Body of pancreas (tissue), 4 donors: ENCODE results near the gene LITAF. TPM values are rescaled to one million over a fixed set of nuclear protein-coding genes. Genes with fewer than 3 reads are reported as not detected.
"Not testable (repeated sequence)": the region's sequence is repeated elsewhere in the genome, so short reads cannot be mapped to it uniquely, and the experiment has no call there.

Experiments
- ATAC-seq: fragments of 150-250 bp; one replicate; pipeline ENCODE4 v1.9.1; 2016
- DNase-seq, 4 donors: peaks; one replicate each; pipeline ENCODE4 v3.0.0-alpha.2; 2019
- H3K27ac ChIP-seq, 4 donors: fragments of 200-600 bp; sonication (generic); 1 replicate in 3 of 4; 2 replicates in 1 of 4; pipeline versions ENCODE4 v1.5.1 to v1.6.1; 2016 to 2019; ENCODE audit warnings: mild to moderate bottlenecking in 1 of 4, mixed read lengths in 1 of 4, moderate library complexity in 1 of 4
- H3K27me3 ChIP-seq, 2 donors: fragments of 200-600 bp; sonication (generic); one replicate each; pipeline ENCODE4 v1.6.0; 2016; ENCODE audit warnings: mild to moderate bottlenecking in 1 of 2
- H3K36me3 ChIP-seq, 2 donors: fragments of 200-600 bp; sonication (generic); replicated peaks in 1 of 2; 2 replicates each; pipeline ENCODE4 v1.5.1; 2016; ENCODE audit warnings: low read depth in 2 of 2; ENCODE audit not compliant: insufficient read depth in 1 of 2
- H3K4me1 ChIP-seq: fragments of 200-600 bp; sonication (generic); one replicate; pipeline ENCODE4 v1.6.0; 2016
- H3K4me3 ChIP-seq, 2 donors: fragments of 200-600 bp; sonication (generic); 1 replicate in 1 of 2; 2 replicates in 1 of 2; pipeline ENCODE4 v1.5.1; 2016 to 2019
- H3K9me3 ChIP-seq, 3 donors: fragments of 200-600 bp; sonication (generic); 1 replicate in 2 of 3; 2 replicates in 1 of 3; pipeline ENCODE4 v1.5.1; 2016
- POLR2A ChIP-seq, 3 donors: fragments of 450-650 bp; IDR thresholded peaks; one replicate each; pipeline ENCODE4 v1.6.1; 2016; ENCODE audit warnings: antibody characterized with exemption in 3 of 3, mild to moderate bottlenecking in 2 of 3
- WGBS, 2 donors: methylation state at CpG; one replicate each; pipeline ENCODE4 v1.1.5; 2017; 5-methylcytosine and 5-hydroxymethylcytosine counted together
- intact Hi-C: fragments of 100-400 bp; cut with DNase I; formaldehyde crosslinking; loops from one replicate; pipeline ENCODE4 v1.15.1; 2023
- total RNA-seq, 2 donors: library from RNA; depleted of rRNA; stranded (reverse); fragments of >200 nt; gene quantifications; one replicate each; pipeline ENCODE4 v1.1.0, GENCODE V29; 2016
- TF ChIP-seq, protein P1 (sequence below), 7 experiments: fragments of 450-650 bp in 4 of 7; fragments of 200-600 bp in 3 of 7; sonication (generic) in 3 of 7; IDR thresholded peaks; one replicate each; pipeline ENCODE4 v1.5.1; 2016 to 2019; ENCODE audit warnings: antibody characterized with exemption in 7 of 7

The LITAF gene
- total RNA-seq, 2 donors from 2014 or later = 24.9 to 25.7 TPM

DNA sequence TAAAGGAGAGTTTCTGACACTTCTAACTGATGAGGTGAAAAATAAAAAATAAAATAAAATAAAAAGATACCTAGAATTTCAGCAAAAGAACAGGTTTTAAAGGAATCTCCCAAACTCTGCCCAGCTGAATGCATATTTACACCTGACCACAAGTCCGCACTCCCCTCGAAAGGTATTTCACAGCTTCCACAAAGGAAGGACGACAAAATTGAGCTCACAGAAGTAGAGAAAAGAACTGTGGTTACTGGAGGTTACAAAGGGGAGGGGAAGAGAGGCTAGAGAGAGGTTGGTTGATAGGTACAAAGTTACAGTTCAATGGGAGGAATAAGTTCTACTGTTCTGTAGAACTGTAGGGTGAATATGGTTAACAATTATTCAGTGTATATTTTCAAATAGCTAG is 5.0 kb downstream of the LITAF start:
- no peaks in the 10 kb centered on the region for H3K9me3 ChIP-seq
- 48 to 58% methylated on average over 3 of the region's 3 CpGs for WGBS, 2 donors
- no peak overlapping the region for H3K4me3 ChIP-seq
- TF ChIP-seq POLR2A (IDR thresholded peaks at IDR 0.05) = no peak
- no peaks in the 10 kb centered on the region for H3K36me3 ChIP-seq
- no peak for DNase-seq
- intact Hi-C loops = no loop called here
- no peak for ATAC-seq
- H3K27ac ChIP-seq = peak overlapping the region in 3 of 4 donors; percentile 32 to 93 (median 34)
- peaks cover 31% of the 10 kb centered on the region for H3K4me1 ChIP-seq
- H3K27me3 ChIP-seq = no peaks in the 10 kb centered on the region

DNA sequence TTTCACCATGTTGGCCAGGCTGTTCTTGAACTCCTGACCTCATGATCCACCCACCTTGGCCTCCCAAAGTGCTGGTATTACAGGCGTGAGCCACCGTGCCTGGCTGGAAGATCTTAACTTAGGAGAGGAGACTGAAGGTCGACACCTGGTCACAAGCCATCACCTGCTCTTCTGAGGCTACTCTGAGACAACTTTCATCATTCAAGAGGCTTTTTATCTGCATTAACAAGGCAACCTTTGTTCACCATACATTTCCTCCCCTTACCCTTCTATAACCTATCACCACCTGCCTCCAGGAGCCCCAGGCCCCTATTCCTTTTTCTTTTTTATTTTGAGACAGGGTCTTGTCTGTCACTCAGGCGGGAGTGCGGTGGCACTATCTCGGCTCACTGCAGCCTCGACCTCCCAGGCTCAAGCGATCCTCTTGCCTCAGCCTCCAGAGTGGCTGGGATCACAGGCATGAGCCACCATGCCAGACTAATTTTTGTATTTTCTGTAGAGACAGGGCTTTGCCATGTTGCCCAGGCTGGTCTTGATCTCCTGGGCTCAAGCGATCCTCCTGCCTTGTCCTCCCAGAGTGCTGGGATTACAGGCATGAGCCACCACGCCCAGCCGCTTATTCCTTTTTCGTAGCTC is 6.2 kb downstream of the LITAF start:
- no peaks in the 10 kb centered on the region for H3K9me3 ChIP-seq
- intact Hi-C loops = no loop called here
- H3K4me3 ChIP-seq = no peak overlapping the region
- ATAC-seq (no peak), DNase-seq (no peak)
- H3K4me1 ChIP-seq = peaks cover 26% of the 10 kb centered on the region
- no peaks in the 10 kb centered on the region for H3K36me3 ChIP-seq
- WGBS, 2 donors = 93 to 94% methylated on average over 12 of the region's 12 CpGs
- H3K27me3 ChIP-seq = no peaks in the 10 kb centered on the region
- H3K27ac ChIP-seq = peak overlapping the region in 1 of 4 donors; percentile 93
- no peak for TF ChIP-seq POLR2A (IDR thresholded peaks at IDR 0.05)
- TF ChIP-seq, protein P1, sequence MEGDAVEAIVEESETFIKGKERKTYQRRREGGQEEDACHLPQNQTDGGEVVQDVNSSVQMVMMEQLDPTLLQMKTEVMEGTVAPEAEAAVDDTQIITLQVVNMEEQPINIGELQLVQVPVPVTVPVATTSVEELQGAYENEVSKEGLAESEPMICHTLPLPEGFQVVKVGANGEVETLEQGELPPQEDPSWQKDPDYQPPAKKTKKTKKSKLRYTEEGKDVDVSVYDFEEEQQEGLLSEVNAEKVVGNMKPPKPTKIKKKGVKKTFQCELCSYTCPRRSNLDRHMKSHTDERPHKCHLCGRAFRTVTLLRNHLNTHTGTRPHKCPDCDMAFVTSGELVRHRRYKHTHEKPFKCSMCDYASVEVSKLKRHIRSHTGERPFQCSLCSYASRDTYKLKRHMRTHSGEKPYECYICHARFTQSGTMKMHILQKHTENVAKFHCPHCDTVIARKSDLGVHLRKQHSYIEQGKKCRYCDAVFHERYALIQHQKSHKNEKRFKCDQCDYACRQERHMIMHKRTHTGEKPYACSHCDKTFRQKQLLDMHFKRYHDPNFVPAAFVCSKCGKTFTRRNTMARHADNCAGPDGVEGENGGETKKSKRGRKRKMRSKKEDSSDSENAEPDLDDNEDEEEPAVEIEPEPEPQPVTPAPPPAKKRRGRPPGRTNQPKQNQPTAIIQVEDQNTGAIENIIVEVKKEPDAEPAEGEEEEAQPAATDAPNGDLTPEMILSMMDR (IDR thresholded peaks at IDR 0.05) = no peak

DNA sequence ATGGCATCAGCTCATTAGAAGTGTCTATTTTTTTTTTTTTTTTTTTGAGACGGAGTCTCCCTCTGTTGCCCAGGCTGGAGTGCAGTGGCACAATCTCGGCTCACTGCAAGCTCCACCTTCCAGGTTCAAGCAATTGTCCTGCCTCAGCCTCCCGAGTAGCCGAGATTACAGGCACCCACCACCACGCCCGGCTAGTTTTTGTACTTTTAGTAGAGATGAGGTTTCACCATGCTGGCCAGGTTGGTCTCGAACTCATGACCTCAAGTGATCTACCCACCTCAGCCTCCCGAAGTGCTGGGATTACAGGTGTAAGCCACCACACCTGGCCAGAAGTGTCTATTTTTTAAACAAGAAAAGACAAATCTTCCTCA is 9.4 kb downstream of the LITAF start:
- intact Hi-C loops, ATAC-seq: not testable (repeated sequence)
- H3K4me1 ChIP-seq = peaks cover 18% of the 10 kb centered on the region

DNA sequence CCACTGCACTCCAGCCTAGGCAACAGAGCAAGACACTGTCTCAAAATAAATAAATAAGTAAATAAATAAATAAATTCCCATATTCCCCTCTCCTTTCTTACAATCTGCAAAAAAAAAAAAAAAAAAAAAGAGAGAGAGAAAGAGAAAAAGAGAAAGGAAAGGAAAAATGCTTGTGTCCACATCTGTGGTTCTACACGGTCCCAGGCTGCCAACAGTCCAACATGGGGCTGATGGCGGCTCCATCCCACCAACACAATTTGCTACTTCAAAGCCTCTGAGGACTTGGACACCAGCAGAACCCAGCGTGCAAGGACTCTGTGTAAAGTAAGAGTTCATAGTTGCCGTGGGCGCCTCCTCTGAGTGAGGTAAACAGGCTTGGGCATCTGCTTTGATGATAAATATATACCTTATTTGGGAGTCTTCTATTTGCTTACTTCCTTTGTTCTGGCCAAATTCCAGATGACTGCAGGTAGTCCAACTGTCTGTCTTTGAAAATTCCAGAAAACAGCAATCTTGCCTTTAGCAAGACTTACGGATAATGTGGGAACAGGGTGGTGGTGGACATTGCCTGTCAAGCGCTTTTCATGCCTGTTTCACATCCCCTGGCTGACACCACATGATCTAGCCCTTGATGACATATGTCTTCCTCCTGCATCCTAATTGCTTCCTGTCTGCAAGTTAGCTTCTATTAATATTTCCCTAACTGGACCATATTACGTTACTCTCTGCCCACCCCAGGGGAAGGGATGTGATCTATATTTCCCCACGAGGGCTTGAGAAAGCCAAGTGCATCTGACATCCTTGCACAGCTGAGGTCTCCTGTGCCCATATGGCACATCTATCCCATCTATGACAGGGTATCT is 10.1 kb downstream of the LITAF start:
- H3K4me1 ChIP-seq = peaks cover 17% of the 10 kb centered on the region
- TF ChIP-seq POLR2A (IDR thresholded peaks at IDR 0.05) = no peak
- TF ChIP-seq, protein P1 (IDR thresholded peaks at IDR 0.05) = no peak
- H3K36me3 ChIP-seq = no peaks in the 10 kb centered on the region
- peak in 1 of 4 donors; percentile 51 for DNase-seq
- peak overlapping the region in 1 of 4 donors; percentile 11 for H3K27ac ChIP-seq
- ATAC-seq = no peak
- no peaks in the 10 kb centered on the region for H3K27me3 ChIP-seq
- WGBS, 2 donors = 63 to 70% methylated on average over 9 of the region's 9 CpGs
- no peak overlapping the region for H3K4me3 ChIP-seq
- intact Hi-C loops = no loop called here
- no peaks in the 10 kb centered on the region for H3K9me3 ChIP-seq

More for the DNA sequence above, 9.4 kb downstream of the LITAF start:
- H3K4me3 ChIP-seq, DNase-seq, H3K36me3 ChIP-seq, H3K27me3 ChIP-seq, H3K9me3 ChIP-seq: not testable (repeated sequence)
- WGBS, 2 donors = 90 to 96% methylated on average over 8 of the region's 8 CpGs
- H3K27ac ChIP-seq = peak overlapping the region in 1 of 4 donors; percentile 11

DNA sequence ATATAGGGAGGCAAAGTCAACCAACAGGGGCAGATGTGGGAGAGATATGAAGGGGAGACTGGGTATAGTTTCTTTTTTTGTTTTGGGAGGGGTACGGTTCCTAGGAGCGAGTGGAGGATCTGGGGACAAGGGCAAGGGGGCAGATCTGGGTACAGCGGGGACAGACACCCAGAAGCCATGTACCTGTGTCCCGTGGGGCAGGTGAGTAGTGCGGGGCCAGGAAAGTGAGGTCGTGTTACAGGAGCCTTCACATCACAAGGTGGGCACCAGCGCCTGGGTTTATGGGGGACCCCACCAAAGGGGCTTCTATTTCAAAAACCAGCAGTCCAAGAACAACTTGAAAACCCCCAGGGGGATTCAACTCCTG is 11.5 kb downstream of the LITAF start:
- 91 to 94% methylated on average over 7 of the region's 7 CpGs for WGBS, 2 donors
- ATAC-seq (no peak), DNase-seq (no peak)
- no peak for TF ChIP-seq POLR2A (IDR thresholded peaks at IDR 0.05)
- TF ChIP-seq, protein P1 (IDR thresholded peaks at IDR 0.05) = no peak
- Histone ChIP-seq H3K27me3 (no peaks in the 10 kb centered on the region), H3K9me3 (no peaks in the 10 kb centered on the region), H3K27ac (no peak overlapping the region), H3K36me3 (no peaks in the 10 kb centered on the region), H3K4me1 (peaks cover 16% of the 10 kb centered on the region), H3K4me3 (no peak overlapping the region)
- intact Hi-C loops = no loop called here
